ENCODE measurements around the gene JADE3.

Gene JADE3

DNA sequence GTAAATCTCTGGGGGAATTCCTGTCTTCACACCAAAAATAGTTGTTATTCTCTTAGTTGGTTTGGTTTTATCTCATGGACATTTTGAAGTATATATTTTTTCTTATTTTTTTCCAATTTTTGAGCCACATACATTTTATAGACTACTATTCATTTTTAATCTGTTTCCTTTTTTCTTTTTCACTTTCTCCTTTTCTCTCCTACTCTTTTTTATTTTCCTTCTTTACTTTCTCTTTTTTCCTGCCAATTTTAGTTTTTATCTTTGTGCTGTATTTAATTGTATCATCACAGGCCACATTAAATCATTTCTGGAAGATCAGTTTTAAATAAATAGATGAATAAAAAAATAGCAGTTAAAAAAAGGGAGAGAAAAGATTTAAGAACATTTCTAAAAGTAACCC lies 14.0 kb upstream of the JADE3 start:
- no peaks in the 10 kb centered on the region for H3K79me2 ChIP-seq (ENCODE audit: insufficient read depth, low read length)
- TF ChIP-seq, protein P1, sequence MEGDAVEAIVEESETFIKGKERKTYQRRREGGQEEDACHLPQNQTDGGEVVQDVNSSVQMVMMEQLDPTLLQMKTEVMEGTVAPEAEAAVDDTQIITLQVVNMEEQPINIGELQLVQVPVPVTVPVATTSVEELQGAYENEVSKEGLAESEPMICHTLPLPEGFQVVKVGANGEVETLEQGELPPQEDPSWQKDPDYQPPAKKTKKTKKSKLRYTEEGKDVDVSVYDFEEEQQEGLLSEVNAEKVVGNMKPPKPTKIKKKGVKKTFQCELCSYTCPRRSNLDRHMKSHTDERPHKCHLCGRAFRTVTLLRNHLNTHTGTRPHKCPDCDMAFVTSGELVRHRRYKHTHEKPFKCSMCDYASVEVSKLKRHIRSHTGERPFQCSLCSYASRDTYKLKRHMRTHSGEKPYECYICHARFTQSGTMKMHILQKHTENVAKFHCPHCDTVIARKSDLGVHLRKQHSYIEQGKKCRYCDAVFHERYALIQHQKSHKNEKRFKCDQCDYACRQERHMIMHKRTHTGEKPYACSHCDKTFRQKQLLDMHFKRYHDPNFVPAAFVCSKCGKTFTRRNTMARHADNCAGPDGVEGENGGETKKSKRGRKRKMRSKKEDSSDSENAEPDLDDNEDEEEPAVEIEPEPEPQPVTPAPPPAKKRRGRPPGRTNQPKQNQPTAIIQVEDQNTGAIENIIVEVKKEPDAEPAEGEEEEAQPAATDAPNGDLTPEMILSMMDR (conservative IDR thresholded peaks at IDR 0.05; ENCODE audit: low read length): no peak
- TF ChIP-seq EZH2phosphoT487 (IDR thresholded peaks at IDR 0.05; ENCODE audit: borderline replicate concordance): no peak
- H3K36me3 ChIP-seq (ENCODE audit: insufficient read depth, low read length): no peaks in the 10 kb centered on the region
- no peaks in the 10 kb centered on the region for H3K9me2 ChIP-seq (replicated peaks; ENCODE audit: low read depth, low read length)
- no peak overlapping the region for H3K9ac ChIP-seq (ENCODE audit: low read depth, low read length, poor library complexity, severe bottlenecking)
- H2AFZ ChIP-seq (ENCODE audit: low read length): no peak overlapping the region
- no peaks in the 10 kb centered on the region for H4K20me1 ChIP-seq (ENCODE audit: insufficient read depth, low read length, poor library complexity, severe bottlenecking)
- no peak overlapping the region for H3K4me3 ChIP-seq (ENCODE audit: low read length, poor library complexity, severe bottlenecking)
- H3K9me3 ChIP-seq (ENCODE audit: insufficient read depth, low read depth, low read length): no peaks in the 10 kb centered on the region
- H3K27me3 ChIP-seq (ENCODE audit: insufficient read depth, low read length, poor library complexity, severe bottlenecking): no peaks in the 10 kb centered on the region
- H3K4me1 ChIP-seq (ENCODE audit: insufficient read depth, low read length, poor library complexity, severe bottlenecking): no peaks in the 10 kb centered on the region
- H3K4me2 ChIP-seq (ENCODE audit: low read depth, low read length, poor library complexity, severe bottlenecking): no peak overlapping the region
- no peaks in the 10 kb centered on the region for H3F3A ChIP-seq (ENCODE audit: low read depth)

DNA sequence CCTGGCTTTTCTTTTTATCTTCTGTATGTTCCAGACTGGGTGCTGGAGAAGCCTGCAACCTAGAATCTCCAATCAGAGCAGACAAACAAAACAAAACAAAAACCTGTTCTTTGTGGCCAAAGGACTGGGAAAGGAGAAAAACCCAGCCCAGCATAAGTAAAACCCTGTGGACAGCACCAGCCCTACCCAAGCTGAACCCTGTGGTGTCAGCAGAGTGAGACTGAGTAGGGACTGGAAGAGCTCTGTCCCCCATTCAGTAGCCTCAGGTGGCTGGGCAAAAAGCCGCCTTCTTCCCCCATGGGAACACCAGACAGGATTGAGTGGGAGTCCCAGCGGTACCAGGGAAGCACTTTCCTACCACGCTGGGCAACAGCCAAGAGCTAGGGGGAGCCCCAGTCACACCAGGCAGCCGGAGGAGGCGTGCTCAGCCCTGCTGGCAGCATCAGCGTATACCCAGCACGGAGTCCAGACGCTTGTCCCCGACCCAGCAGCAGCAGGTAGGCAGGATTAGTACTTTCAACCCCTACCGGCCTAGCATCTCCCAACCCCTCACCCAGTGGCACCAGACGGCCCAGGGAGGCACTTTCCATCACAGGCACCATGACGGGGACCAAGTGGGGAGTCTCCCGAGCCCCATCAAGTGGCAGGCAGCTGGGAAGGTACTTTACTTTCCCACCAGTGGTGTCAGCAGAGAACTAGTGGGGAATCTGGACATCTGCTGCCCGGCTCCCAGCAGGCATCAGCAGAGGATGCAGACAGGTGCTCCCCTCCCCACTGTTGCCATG lies 8.6 kb upstream of the JADE3 start:
- no peaks in the 10 kb centered on the region for H4K20me1 ChIP-seq (ENCODE audit: insufficient read depth, low read length, poor library complexity, severe bottlenecking)
- H2AFZ ChIP-seq (ENCODE audit: low read length): peak overlapping the region; percentile 82
- peaks cover 4% of the 10 kb centered on the region for H3K4me1 ChIP-seq (ENCODE audit: insufficient read depth, low read length, poor library complexity, severe bottlenecking)
- no peaks in the 10 kb centered on the region for H3K9me3 ChIP-seq (ENCODE audit: insufficient read depth, low read depth, low read length)
- no peaks in the 10 kb centered on the region for H3K27me3 ChIP-seq (ENCODE audit: insufficient read depth, low read length, poor library complexity, severe bottlenecking)
- no peak overlapping the region for H3K9ac ChIP-seq (ENCODE audit: low read depth, low read length, poor library complexity, severe bottlenecking)
- H3K4me3 ChIP-seq (ENCODE audit: low read length, poor library complexity, severe bottlenecking): peak overlapping the region; percentile 72
- H3K4me2 ChIP-seq (ENCODE audit: low read depth, low read length, poor library complexity, severe bottlenecking): peak overlapping the region; percentile 64
- no peaks in the 10 kb centered on the region for H3K9me2 ChIP-seq (replicated peaks; ENCODE audit: low read depth, low read length)
- H3K79me2 ChIP-seq (ENCODE audit: insufficient read depth, low read length): no peaks in the 10 kb centered on the region
- no peak for TF ChIP-seq EZH2phosphoT487 (IDR thresholded peaks at IDR 0.05; ENCODE audit: borderline replicate concordance)
- TF ChIP-seq, protein P1 (conservative IDR thresholded peaks at IDR 0.05; ENCODE audit: low read length): peak; percentile 68
- no peaks in the 10 kb centered on the region for H3K36me3 ChIP-seq (ENCODE audit: insufficient read depth, low read length)
- H3F3A ChIP-seq (ENCODE audit: low read depth): no peaks in the 10 kb centered on the region

DNA sequence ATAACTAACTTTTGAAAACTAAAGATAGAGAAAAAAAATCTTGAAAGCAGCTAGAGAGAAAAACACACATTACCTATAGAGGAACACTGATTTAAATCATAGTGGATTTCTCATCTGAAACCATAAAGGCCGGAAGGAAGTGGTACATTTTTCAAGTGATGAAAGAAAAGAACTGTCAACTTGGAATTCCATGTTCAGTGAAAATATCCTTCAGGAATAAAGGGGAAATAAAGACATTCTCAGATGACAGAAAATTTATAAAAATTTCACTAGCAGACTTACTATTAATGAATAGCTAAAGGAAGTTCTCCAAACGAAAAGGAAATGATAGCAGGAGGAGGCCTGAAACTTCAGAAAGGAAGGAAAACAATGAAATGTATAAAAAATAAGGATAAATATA lies 7.6 kb upstream of the JADE3 start:
- Histone ChIP-seq H3K9ac (ENCODE audit: low read depth, low read length, poor library complexity, severe bottlenecking) (no peak overlapping the region), H3K9me2 (replicated peaks; ENCODE audit: low read depth, low read length) (no peaks in the 10 kb centered on the region), H3K4me2 (ENCODE audit: low read depth, low read length, poor library complexity, severe bottlenecking) (no peak overlapping the region), H3K79me2 (ENCODE audit: insufficient read depth, low read length) (no peaks in the 10 kb centered on the region), H3K9me3 (ENCODE audit: insufficient read depth, low read depth, low read length) (no peaks in the 10 kb centered on the region), H3K27me3 (ENCODE audit: insufficient read depth, low read length, poor library complexity, severe bottlenecking) (no peaks in the 10 kb centered on the region), H2AFZ (ENCODE audit: low read length) (no peak overlapping the region), H4K20me1 (ENCODE audit: insufficient read depth, low read length, poor library complexity, severe bottlenecking) (no peaks in the 10 kb centered on the region), H3F3A (ENCODE audit: low read depth) (no peaks in the 10 kb centered on the region), H3K36me3 (ENCODE audit: insufficient read depth, low read length) (no peaks in the 10 kb centered on the region), H3K4me1 (ENCODE audit: insufficient read depth, low read length, poor library complexity, severe bottlenecking) (peaks cover 4% of the 10 kb centered on the region), H3K4me3 (ENCODE audit: low read length, poor library complexity, severe bottlenecking) (no peak overlapping the region)
- TF ChIP-seq EZH2phosphoT487 (IDR thresholded peaks at IDR 0.05; ENCODE audit: borderline replicate concordance): no peak
- TF ChIP-seq, protein P1 (conservative IDR thresholded peaks at IDR 0.05; ENCODE audit: low read length): no peak

Data from Loucy (cell line).